NCI-H526 treated with DMSO at 0.1 percent for 48 hours (cell line): Measurements from ENCODE around the gene EMID1.

Source experiments
- DNase-seq: peaks from one replicate; lab custom pipeline; 2025; lab: John Stamatoyannopoulos, UW

Gene EMID1

DNA sequence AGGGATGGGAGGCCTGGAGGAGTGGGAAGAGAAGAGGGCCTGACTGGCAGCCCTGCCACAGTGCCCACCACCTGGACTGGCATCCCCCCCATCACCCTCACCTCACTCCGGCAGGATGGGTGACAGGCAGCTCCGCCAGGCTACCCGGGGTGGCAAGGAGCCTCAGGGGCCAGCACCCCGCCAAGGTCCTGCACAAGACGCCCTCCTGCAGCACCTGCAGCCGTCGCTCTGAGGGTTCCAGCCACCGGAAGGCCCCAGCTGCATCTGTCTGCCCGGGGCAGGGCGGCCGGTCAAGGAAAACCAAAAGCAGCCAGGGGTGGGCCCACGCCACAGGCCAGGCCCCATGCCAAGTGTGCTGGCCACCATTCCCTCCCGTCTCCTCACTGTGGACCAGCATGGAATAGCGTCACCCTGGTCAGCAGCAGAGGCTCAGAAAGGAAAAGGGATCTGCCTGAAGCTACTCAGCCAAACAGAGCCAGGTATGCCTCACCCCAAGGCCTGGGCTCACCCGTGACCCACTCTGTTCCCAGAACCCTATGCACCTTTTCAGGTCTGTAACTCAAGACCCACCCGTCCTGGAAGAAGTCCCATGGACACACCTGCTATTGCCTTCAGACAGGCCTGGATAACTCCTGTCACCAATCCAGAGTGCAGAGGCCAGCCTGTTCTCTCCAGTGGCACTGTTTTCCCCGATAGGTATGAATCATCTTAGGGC lies 55.1 kb downstream of the EMID1 start:
- no peak for DNase-seq

DNA sequence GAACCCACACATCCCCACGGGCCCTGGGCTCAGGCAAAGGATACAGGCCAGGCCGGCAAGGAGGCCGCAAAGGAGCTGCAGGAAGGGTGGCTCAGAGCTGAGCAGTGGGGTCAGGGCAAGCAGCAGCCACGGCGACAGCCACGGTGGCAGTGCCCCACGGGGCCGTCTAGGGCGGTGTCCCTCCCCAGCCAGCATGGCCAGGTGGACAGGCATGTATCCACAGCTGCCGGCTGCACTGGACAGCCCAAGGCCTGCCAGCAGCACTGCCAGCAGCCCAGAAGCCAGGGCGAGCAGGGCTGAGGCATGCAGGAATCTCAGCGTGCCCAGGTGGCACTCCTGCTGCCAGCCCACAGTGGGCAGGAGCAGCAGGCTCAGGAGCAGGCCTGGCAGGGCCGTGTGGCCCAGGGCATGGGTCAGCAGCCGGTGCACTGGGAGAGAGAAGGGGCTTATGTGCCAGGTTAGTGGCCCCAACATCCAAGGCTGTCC lies 58.1 kb downstream of the EMID1 start:
- DNase-seq: no peak

DNA sequence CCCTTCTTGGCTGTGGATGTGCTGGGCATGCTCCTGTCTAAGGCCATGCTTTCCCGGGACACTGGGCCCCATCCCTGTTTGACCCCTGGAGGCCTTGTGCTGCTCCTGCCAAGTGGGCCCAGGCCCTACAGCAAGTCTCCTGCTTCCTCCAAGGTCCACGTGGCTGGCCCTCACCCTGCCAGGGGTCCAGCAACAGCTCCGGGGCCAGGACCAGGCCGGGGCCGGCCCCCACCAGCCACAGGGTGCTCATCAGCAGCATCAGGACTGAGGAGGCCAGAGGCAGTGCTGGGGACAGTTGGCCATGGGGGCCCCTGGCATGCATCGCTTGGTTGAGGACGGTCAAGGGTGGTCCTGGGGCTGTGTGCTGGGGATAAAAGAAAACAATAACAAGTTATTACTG lies 59.6 kb downstream of the EMID1 start:
- DNase-seq: no peak

DNA sequence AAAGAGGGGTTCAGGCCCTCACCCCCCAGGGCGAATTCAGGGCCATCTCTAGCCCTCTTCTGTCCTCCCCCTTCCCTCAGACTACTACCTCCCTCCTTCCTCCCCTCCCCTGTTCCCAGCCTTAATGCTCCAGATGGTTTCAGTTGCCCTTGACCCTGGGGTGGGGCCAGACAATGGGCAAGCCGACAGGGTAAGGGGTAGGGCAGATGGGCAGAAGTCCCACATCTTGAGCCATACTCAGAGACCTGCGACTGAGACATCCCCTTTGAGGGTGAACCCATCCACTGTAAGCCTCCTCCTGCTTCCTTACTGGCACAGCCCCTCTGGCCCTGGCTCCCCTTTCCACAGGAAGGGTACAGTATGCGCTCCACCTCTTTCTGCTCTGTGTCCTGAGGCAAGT lies 60.2 kb downstream of the EMID1 start:
- no peak for DNase-seq

DNA sequence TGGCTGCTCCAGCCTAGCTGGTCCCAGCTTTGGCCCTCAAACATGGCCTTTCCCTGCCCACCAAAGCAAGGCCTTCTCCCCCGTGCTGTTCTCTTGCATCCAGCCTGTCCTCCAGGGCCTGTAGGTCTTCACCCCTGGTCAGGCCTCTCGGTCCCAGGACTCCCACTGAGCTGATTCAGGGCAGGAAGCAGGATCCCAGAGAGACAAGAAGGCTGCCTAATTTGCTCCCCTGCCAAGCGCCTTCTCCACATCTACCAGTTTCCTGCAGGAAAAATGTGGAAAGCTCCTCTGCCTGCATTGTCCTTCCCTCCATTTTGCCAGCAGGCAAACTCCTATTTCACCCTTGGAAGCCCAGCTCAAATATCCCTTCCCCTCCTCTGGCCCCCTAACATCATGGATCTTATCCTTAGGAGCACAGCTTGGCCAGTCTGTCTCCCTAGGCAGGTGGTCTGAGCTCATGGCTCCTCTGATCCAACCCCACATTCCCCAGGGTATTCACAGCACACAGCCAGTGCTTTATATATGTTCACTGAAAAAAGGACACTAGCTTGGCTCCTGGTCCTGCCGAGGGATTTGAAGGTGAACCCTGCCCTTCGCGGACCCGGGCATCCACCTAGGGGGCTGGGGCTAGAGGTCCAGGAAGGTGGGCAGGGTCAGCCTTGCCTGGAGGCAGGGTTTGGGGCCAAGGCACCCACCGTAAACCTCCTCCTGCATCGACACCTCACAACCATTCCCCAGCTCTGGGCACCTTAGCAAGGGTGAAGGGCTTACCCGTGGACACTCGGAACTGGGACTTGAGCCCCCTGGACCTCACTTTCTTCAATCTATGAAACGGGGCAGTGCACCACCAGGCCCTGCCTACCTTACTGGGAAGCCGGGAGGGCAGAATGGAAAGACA lies 61.1 kb downstream of the EMID1 start:
- no peak for DNase-seq

DNA sequence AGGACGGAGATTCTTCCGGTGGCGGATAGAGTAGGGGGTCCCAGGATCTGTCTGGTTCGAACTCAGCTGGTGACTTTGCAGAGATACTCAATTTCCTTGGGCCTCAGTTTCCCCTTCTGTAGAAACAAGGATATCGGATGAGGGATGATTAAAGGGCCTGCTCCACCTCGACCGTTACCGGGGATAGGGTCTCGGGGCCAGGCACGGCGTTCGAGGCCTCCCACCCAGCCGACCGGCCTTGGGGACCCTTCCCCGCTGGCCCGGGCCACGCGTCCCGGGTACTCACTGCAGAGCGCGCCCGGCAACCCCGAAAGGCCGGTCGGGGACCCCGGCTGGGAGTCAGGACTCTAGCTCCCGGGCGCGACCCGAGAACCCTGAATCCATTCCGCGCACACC lies 61.8 kb downstream of the EMID1 start:
- DNase-seq: no peak

DNA sequence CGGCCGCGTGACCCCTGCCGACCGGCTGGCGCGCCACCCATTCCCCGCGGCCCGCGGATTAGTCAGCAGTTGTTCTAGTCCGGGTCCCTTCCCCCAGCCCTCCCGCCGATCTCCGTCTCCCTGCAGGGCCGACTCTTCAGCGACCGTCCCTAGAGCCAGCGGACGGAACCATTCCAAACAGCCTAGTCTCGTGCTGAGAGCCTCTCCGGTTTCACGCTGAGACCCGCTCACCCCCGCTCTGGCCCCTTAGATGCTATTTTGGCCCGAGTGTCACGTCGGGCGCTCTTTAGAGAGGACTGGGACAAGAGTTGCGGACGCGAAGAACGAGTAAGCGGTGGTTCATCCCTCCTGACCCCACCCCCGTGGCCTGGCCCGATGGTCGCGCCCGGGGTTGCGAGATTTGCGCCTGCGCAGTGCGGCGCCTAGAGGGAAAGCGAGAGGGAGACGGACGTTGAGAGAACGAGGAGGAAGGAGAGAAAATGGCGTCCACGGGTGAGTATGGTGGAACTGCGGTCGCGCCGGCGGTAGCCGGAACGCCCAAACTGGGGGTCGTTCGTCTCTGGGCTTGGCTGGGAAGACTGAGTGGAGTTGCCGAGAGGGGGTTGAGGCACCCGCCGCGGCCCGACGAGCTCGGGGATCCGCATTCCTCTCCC lies 62.3 kb downstream of the EMID1 start, which contains the start of the genes EWSR1 and RHBDD3:
Gene EWSR1 (plus strand): TSS at position 411 of the 653 bp plus-strand sequence. CDS start 69 bp downstream, at position 480.
Gene RHBDD3 (minus strand): TSS at position 124 of the 653 bp plus-strand sequence. CDS start 2,355 bp downstream, outside the sequence.
- peak; percentile 81 for DNase-seq

DNA sequence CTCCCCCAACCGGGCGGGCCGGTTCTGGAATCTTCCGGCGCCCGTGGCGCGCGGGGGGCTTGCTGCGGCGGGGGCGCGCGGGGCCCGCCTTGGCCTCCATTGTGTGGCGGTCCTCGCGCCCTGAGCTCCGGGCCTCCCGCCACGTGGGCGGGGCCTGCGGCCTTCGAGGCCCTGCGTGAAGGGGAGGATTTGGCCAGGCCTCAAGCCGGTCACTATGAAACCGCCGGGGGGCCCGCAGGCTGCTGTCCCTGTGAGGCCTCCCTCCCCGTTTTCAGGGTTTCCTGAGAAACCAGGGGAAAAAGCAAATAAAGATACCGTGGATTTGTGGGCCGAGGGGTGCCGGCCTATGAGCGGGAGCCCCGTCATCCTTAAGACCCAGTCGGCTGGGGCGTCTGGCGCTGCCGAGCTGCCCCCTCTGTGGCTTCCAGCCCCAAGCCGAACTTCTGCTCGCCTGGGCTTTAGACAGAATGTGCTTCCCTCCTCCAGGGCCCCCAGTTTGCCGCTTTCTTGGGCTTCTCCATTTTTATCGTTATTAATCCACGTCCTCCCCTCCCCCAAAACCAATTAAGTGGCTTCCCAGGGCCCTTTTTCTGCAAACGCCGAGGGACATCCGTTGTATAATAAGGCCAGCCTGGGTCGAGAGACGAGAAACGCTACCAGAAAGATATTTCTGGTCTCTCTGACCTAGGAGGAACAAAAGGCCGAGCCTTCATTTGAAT lies 63.0 kb downstream of the EMID1 start:
- DNase-seq: no peak

DNA sequence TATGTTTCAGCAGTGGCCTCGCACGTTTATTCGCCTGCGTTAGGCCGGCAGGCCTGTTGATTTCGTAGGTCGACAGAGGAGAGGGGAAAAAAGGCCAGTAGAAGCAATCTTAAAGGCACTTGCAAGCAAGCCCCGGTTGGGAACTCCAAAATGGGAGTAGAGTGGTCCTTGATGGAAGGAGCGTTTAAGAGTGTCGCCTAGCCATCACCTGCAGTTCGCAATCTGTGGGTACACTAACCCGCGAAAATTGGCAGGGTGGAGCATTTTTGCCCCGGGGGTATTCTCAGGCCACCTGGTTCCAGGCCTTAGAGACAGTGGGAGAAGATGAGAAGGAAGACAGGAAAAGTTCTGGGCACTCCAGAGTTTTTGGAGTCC lies 63.5 kb downstream of the EMID1 start:
- no peak for DNase-seq

DNA sequence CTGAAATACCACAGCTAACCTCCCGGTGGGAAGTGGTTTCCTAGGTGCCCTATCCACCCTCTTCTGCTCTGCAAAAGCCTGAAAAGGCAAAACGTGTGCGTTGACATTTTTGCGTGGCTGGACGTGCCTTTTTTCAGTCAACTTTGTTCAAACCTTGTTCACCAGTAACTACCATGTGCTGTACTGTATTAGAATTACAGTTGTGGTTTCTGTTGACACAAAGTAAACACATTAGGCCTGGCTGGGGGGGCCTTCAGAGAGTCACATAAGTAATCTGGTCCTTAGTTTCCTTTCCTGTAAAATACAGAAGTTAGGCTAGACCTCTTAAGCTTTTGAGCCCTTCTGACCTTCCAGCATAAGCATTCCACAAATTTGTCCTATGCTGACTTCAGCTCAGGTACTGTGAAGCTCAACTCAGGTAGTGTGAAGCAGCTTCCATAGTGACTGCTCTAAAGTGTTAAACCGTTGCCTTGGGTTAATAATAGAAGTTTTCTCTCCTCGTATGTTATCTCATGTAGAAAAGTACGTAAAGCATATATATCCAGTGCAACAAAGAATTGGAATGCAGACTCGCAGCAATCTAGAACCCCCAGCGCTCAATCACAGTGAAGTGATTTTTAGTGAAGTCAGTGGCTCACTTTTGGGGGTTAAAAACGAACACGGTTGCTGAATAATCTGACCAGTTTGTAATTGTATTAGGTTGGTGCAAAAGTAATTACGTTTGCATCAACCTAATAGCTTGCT lies 64.2 kb downstream of the EMID1 start:
- DNase-seq: no peak

DNA sequence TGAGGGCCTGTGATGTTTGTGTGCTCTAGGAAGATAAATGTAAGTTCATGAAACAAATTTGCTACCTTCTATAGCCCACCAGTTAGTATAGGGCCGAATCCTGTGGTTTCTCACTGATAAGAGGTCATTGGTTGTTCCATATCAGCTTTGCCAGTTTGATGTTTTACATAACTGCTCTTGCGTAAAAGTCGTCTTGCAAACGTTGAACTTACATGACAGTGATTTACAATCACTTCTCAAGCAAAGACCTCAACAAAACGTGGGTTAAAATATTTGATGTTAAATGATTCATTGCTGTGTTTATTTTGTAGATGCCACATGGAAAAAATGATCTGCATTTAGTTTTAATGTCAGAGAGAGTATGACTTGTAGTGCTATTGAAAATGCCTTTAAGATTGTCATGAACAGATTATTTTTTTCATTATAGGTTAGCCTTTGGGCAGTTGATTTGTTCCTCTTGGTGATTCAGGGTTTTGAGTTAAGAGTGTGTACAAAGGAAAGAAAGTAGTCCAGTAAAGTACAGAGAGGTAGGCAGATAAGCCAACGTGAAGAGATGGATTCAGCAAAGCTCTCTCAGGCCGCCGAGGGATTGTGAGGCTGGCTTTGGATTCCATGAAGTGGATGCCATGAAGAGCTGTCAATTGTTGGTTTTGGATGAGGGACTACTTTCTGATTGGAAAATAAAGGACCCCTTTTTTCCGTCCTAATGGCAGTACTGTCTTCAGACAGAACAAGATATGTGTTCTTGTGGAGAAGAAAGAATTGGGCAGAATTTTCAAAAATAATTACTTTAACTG lies 65.0 kb downstream of the EMID1 start:
- no peak for DNase-seq

DNA sequence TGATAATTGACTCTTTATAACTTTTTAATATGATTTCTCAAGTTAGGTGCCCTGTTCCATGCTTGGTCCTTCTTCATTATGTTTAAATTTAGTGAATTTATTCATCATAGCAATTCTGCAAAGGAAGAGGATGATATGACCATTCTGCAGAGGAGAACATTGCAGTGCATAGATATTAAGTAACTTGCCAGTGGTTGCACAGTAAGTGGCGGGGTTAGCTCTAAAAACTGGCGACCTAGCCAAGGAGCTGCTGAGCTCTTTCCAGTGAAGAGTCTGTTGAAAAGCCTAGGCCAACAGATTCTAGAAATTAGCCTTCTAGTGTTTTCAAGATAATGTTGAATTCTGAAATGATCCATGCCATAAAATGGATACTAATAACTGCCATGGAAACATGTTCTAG lies 66.9 kb downstream of the EMID1 start:
- no peak for DNase-seq

DNA sequence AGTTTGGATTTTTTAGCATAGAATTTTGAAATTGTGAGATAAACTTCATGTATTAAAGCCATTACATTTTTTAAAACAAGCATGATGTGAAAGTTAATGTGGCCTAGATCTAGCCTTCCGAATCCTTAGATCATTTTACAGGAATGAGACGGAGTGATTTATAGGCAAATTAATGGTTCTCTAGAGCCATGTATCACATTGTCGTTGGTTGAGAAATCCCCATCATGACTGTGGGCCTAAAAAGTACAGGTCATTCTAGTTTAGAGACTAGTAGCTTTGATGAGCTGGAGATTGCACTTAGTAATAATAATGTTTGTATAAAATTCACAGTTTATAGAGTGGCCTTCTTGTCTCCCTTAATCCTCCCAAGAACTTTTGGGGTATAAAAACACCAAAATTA lies 69.5 kb downstream of the EMID1 start:
- DNase-seq: no peak

DNA sequence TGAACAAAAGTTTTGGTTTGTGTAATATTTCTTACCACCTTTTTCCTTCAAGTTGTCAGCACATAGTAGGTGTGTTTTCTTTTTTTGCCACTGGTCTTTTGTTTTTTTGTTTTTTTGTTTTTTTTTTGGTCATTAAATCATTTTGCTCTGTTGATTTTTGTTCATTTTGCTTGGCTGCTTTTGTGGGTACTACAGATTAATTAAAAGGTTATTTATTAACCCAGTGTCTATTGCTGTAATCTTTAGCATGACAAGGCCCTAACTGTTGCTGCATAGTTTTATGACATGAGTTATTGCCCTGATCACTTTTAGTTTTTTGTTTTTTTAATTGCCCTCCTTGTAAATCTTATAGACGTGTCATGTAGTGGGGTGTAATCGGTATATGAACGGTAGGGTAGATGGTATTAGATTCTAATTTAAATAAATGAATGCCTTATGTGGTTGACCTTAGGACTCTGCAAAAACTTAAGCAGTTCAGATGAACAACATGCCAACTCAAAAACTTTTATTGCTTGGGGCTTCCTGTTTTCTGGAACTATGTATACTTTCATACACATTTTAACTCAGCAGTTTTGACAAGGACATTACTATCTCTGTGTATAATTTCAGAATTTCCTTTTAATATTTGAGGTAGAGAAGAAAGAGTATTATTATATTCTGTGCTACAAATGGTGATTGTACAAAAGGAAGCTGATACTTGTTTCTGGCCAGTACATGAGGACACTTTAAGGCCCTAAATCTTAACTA lies 70.3 kb downstream of the EMID1 start:
- DNase-seq: no peak

DNA sequence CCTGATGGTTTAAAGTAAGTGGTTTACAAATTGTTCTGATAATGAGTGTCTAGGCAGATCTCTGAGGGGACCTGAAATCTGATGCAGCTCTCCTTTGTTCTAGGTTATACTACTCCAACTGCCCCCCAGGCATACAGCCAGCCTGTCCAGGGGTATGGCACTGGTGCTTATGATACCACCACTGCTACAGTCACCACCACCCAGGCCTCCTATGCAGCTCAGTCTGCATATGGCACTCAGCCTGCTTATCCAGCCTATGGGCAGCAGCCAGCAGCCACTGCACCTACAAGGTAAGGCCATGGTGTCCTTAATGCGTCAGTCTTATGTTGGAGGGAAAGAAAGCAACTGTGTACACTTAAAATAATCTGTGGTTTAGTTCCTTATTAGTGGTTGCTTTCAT lies 72.2 kb downstream of the EMID1 start:
- DNase-seq: no peak

DNA sequence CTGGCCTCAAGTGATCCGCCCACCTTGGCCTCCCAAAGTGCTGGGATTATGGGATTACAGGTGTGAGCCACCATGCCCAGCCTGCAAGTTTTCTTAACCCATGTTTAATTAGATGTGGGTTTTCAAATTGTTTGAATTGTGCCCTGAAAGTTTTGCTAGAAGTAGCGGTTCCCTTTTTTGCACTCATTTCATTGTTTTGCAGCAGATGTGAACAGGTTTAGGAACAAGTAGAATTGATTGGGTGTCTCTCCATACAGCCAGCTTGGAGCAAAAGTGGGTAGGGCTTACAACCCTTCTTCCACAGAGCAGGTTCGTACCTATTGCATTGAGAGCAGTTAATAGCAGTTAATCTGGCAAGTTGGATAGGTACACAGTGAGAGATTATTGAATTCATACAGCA lies 78.5 kb downstream of the EMID1 start:
- DNase-seq: no peak

DNA sequence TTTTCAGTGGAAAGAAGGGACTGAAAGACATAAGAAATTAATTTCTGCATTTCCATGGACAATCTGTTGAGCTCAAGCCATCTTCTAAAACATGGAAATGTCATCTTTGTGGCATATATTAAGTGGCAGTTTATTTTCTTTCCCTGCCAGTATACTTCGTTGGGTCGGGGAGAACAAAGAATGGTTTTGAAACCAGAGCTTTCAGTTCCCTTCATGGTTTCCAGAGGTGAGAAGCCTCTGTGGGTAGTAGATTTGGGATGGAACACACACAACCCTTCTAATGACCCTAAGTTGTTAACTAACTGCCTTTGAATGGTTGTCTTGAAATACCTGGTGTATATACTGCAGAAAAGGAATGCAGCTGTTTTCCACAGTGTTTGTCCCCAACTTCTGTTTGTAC lies 83.1 kb downstream of the EMID1 start:
- no peak for DNase-seq

DNA sequence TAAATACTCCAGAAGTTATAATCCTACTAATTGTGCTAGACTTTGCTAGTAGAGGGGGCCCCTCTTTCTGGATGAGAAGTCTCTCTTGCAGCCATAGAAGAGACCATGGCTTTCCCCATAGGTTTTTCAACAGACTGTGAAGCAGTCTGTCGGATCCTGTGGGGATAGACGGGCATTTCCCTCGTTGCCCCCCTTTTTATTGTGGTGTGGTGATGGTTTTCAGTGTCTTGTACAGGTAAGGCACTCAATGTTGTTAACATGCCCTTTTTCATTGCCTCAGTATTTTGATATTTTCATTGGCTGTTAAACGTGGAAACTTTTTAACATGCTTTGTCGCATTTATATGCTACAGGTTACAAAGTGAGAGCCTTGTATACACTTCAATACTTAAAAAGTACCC lies 84.4 kb downstream of the EMID1 start:
- no peak for DNase-seq

DNA sequence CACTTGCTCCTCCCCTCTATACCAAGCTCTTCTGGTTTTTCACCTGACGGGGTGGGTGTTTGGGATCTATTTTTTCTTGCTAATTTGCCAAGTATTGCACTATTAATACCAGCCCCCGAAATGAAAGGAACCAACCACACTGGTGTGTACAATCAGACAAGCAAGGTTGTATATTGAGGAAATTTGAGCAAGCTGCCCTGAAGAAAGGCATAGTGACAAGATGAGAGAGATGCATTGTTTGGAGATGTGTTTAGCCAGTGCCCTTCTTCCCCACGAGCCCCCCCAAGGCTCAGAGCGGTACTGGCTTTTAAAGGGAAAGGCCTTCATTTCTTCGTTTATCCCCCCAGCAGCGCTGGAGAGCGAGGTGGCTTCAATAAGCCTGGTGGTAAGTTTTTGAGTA lies 85.5 kb downstream of the EMID1 start:
- DNase-seq: no peak

DNA sequence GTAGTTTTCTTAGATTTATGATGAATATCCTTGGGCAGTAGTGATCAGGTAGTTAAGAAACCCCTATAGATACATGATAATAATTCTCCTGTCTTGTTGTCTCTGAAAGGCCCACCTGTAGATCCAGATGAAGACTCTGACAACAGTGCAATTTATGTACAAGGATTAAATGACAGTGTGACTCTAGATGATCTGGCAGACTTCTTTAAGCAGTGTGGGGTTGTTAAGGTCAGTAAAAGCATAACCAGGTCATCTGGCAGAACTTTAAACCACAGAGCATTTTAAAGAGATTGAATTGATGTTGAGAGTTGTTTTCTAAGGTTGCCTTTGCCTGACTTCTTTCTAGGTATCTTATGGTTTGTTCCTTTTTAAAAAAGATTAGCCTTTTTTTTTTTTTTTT lies 86.7 kb downstream of the EMID1 start:
- no peak for DNase-seq
